Stimulated activated CD8-positive, alpha-beta memory T cell treated with anti-CD3 and anti-CD28 coated beads, Interleukin-12 subunit alpha, Interleukin-12 subunit beta, amount 100 ng/mL, for 24 hours (primary cell): ENCODE measurements around the gene DENND10.
"Not testable (repeated sequence)": the region's sequence is repeated elsewhere in the genome, so short reads cannot be mapped to it uniquely, and the experiment has no call there.

Experiments used
- DNase-seq: peaks from one replicate; pipeline ENCODE4 v3.0.0-alpha.2; 2020; ENCODE audit errors: extremely low read depth

The DENND10 gene

GRCh38 chr10:119098576-119098975 lies 5.3 kb upstream of the DENND10 start:
- no peak for DNase-seq

GRCh38 chr10:119100434-119101238 lies 3.3 kb upstream of the DENND10 start:
- no peak for DNase-seq

GRCh38 chr10:119101366-119102098 lies 2.4 kb upstream of the DENND10 start:
- no peak for DNase-seq

- no peak for DNase-seq
Measured at GRCh38 chr10:119103241-119103902, 541 bp upstream of the DENND10 start.

- DNase-seq, result no peak
Measured at GRCh38 chr10:119104654-119105015, 722 bp downstream of the DENND10 start.

GRCh38 chr10:119105155-119105554 lies 1.2 kb downstream of the DENND10 start:
- no peak for DNase-seq

- not testable (repeated sequence) for DNase-seq
Measured at GRCh38 chr10:119105899-119106298, 2.0 kb downstream of the DENND10 start.

- DNase-seq, result not testable (repeated sequence)
Measured at GRCh38 chr10:119107106-119107505, 3.2 kb downstream of the DENND10 start.

GRCh38 chr10:119107771-119108170 lies 3.9 kb downstream of the DENND10 start:
- DNase-seq, result not testable (repeated sequence)

- no peak for DNase-seq
Measured at GRCh38 chr10:119112056-119112455, 8.1 kb downstream of the DENND10 start.

- DNase-seq, result no peak
Measured at GRCh38 chr10:119113751-119114732, 10.1 kb downstream of the DENND10 start.

- DNase-seq, result no peak
Measured at GRCh38 chr10:119115926-119116325, 12.0 kb downstream of the DENND10 start.

- no peak for DNase-seq
Measured at GRCh38 chr10:119116326-119116951, 12.5 kb downstream of the DENND10 start.

GRCh38 chr10:119118231-119118630 lies 14.3 kb downstream of the DENND10 start:
- no peak for DNase-seq

GRCh38 chr10:119119400-119119799 lies 15.5 kb downstream of the DENND10 start:
- no peak for DNase-seq

- DNase-seq, result no peak
Measured at GRCh38 chr10:119120413-119120867, 16.5 kb downstream of the DENND10 start.

- no peak for DNase-seq
Measured at GRCh38 chr10:119120875-119121274, 17.0 kb downstream of the DENND10 start.

- no peak for DNase-seq
Measured at GRCh38 chr10:119125942-119126341, 22.0 kb downstream of the DENND10 start.

GRCh38 chr10:119129721-119130120 lies 25.8 kb downstream of the DENND10 start:
- no peak for DNase-seq

GRCh38 chr10:119131512-119132240 lies 27.8 kb downstream of the DENND10 start:
- no peak for DNase-seq
